Left ventricle myocardium inferior (tissue), 1 donor: Measurements from ENCODE around the gene CAB39L. TPM values are rescaled to one million over a fixed set of nuclear protein-coding genes. Genes with fewer than 3 reads are reported as not detected.

Source experiments
- DNase-seq: peaks from one replicate; pipeline ENCODE4 v3.0.0-alpha.2; 2020
- H3K27ac ChIP-seq: fragments of 200-600 bp; replicated peaks from 2 replicates; pipeline ENCODE4 v1.8.0; 2021
- H3K27me3 ChIP-seq: fragments of 200-600 bp; 2 replicates; pipeline ENCODE4 v1.8.0; 2021; ENCODE audit warnings: low read depth
- H3K36me3 ChIP-seq: fragments of 200-600 bp; 2 replicates; pipeline ENCODE4 v1.8.0; 2021
- H3K4me1 ChIP-seq: fragments of 200-600 bp; 2 replicates; pipeline ENCODE4 v1.8.0; 2021
- H3K4me3 ChIP-seq: fragments of 200-600 bp; 2 replicates; pipeline ENCODE4 v1.8.0; 2021; ENCODE audit warnings: mild to moderate bottlenecking, moderate library complexity
- H3K9me3 ChIP-seq: fragments of 200-600 bp; replicated peaks from 2 replicates; pipeline ENCODE4 v1.8.0; 2021
- intact Hi-C: fragments of 100-400 bp; cut with micrococcal nuclease; formaldehyde crosslinking; loops from one replicate; pipeline ENCODE4 v1.11.0; 2022
- total RNA-seq: library from RNA; stranded (reverse); fragmentation: NEBNext Ultra II Directional; extraction: Animal tissue kit (Norgen Biotek cat#: 25700); gene quantifications from one replicate; pipeline ENCODE4 v1.2.1, GENCODE V29; 2021
- TF ChIP-seq, protein P1 (sequence below): fragments of 200-600 bp; IDR thresholded peaks from 2 replicates; pipeline ENCODE4 v1.8.0; 2021; ENCODE audit warnings: antibody characterized with exemption, mild to moderate bottlenecking, borderline replicate concordance
- donor health status: DM: no; HTN: yes; CAD: no; lungs with severe emphysema.

Gene CAB39L
- total RNA-seq, 1 donor from 2014 or later = 23.4 TPM

DNA sequence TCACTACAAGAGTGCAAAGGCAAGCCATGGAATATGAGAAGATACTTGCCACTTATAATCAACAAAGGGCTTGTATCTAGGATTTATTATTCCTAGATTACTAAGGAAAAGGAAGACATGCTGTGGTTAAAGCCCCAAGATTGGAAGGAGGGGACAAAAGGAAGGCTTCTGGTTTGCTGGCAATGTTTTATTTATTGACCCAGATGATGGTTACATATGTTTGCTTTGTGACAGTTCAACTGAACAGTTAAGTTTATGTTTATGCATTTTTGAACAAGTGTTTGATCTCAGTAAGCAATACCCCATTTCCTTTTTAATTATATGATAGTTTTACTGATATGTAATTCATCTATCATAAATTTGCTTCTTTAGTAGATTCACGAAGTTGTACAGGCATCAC, 155.9 kb downstream of the CAB39L start:
- H3K9me3 ChIP-seq = no peaks in the 10 kb centered on the region
- H3K27ac ChIP-seq = no peak overlapping the region
- peaks cover 16% of the 10 kb centered on the region for H3K4me1 ChIP-seq
- H3K27me3 ChIP-seq = no peaks in the 10 kb centered on the region
- peaks cover 23% of the 10 kb centered on the region for H3K36me3 ChIP-seq
- TF ChIP-seq, protein P1, sequence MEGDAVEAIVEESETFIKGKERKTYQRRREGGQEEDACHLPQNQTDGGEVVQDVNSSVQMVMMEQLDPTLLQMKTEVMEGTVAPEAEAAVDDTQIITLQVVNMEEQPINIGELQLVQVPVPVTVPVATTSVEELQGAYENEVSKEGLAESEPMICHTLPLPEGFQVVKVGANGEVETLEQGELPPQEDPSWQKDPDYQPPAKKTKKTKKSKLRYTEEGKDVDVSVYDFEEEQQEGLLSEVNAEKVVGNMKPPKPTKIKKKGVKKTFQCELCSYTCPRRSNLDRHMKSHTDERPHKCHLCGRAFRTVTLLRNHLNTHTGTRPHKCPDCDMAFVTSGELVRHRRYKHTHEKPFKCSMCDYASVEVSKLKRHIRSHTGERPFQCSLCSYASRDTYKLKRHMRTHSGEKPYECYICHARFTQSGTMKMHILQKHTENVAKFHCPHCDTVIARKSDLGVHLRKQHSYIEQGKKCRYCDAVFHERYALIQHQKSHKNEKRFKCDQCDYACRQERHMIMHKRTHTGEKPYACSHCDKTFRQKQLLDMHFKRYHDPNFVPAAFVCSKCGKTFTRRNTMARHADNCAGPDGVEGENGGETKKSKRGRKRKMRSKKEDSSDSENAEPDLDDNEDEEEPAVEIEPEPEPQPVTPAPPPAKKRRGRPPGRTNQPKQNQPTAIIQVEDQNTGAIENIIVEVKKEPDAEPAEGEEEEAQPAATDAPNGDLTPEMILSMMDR = no peak
- intact Hi-C loops = no loop called here
- DNase-seq = no peak
- no peak overlapping the region for H3K4me3 ChIP-seq

DNA sequence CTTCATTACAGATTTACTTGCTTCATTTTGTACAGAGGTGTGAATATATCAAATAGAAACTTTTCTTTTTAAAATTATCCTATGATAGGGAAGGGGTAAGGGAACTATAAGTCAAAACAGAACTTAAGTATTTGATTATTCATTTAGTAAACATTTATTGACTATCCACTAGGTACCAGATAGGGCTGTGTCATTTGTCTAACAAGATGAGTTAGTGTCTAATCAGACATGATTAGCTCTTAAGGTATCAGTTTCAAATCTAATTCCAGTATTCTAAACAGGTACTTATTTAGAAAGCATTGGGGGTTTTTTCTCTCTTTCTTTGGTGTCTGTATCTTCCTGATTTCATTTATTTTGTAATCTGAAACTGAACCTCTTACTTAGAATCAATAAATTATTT, 164.0 kb downstream of the CAB39L start:
- no peaks in the 10 kb centered on the region for H3K27me3 ChIP-seq
- intact Hi-C loops = no loop called here
- TF ChIP-seq, protein P1 = no peak
- H3K27ac ChIP-seq = no peak overlapping the region
- no peak overlapping the region for H3K4me3 ChIP-seq
- DNase-seq = no peak
- peaks cover 16% of the 10 kb centered on the region for H3K36me3 ChIP-seq
- H3K4me1 ChIP-seq = peaks cover 9% of the 10 kb centered on the region
- no peaks in the 10 kb centered on the region for H3K9me3 ChIP-seq

DNA sequence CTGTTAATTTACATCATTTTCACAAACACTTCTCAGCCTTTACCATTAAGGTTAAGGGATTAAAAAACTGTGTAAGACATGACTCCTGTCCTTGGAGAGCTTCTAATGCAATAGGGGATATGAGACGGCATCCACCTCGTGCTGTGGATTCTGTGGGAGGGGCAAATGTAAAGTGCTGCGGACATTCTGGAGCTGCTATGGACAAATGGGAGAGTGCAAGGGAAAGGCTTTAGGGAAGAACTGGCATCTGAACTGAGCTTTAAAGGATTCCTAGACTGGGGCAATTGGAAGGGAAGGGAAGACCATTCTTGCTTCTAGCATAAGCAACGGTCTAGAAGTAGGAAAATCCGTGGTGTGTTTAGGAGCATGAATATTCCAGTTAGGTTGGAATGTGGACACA, 164.8 kb downstream of the CAB39L start:
- Histone ChIP-seq H3K27me3 (no peaks in the 10 kb centered on the region), H3K4me1 (peaks cover 9% of the 10 kb centered on the region), H3K9me3 (no peaks in the 10 kb centered on the region), H3K4me3 (no peak overlapping the region), H3K36me3 (peaks cover 16% of the 10 kb centered on the region), H3K27ac (no peak overlapping the region)
- TF ChIP-seq, protein P1 = no peak
- DNase-seq = no peak
- intact Hi-C loops = no loop called here

DNA sequence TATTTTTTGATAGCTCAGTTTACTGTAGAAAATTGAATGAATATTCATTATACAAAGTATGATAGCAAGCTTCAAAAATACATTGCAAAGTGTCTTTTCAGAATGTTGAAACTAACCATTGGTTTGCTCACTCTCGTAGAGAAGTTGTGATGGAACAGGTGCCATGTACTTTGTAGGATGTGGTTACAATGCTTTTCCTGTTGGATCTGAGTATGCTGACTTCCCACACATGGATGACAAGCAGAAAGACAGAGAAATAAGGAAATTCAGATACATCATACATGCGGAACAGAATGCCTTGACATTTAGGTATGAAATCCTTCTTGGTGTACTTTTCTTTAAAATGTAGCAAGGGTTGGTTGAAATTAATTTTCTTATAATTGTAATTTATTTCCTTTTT, 165.7 kb downstream of the CAB39L start:
- TF ChIP-seq, protein P1 = no peak
- intact Hi-C loops = no loop called here
- Histone ChIP-seq H3K4me3 (no peak overlapping the region), H3K9me3 (no peaks in the 10 kb centered on the region), H3K4me1 (no peaks in the 10 kb centered on the region), H3K27ac (no peak overlapping the region), H3K36me3 (peaks cover 16% of the 10 kb centered on the region), H3K27me3 (no peaks in the 10 kb centered on the region)
- no peak for DNase-seq

DNA sequence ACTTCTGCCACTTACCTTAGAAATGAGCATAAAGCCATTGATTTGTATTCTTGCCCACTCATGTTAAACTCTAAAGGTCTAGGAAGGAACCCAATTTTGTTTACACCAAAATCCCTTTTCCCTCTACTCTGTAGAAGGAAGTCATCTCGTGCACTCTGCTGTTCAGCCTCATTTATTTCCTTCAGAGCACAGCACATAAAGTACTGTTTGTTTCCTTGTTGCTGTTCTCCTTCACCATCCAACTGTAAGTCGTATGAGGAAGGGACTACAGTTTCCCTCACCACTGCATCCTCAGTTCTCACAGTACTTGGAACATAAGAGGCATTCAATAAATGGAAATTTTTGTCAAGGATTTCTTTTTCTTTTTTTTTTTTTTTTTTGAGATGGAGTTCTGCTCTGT, 171.6 kb downstream of the CAB39L start:
- no peak overlapping the region for H3K4me3 ChIP-seq
- no peaks in the 10 kb centered on the region for H3K9me3 ChIP-seq
- intact Hi-C loops = no loop called here
- no peaks in the 10 kb centered on the region for H3K4me1 ChIP-seq
- H3K36me3 ChIP-seq = peaks cover 13% of the 10 kb centered on the region
- DNase-seq = no peak
- H3K27ac ChIP-seq = no peak overlapping the region
- H3K27me3 ChIP-seq = no peaks in the 10 kb centered on the region
- TF ChIP-seq, protein P1 = no peak

DNA sequence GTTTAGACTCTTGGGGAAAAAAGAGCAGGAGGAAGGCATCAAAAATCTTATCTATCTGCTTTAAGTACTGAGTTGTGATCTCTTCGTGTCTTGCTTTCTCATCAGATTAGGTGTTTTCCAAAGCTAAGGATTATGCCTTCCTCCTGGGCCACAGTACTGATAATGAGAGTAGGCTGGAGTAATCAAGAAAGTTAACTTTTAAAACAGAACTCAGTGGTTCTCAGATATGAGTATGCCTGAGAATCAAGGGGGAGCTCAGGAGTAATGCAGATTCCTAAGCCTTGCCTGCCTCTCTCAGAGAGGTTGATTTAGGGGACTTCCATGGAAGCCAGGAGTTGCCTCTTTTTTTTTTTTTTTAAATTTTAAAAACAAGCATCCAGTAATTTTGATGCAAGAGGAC, 172.6 kb downstream of the CAB39L start:
- TF ChIP-seq, protein P1 = no peak
- no peak overlapping the region for H3K4me3 ChIP-seq
- H3K36me3 ChIP-seq = peaks cover 15% of the 10 kb centered on the region
- H3K4me1 ChIP-seq = no peaks in the 10 kb centered on the region
- H3K27ac ChIP-seq = no peak overlapping the region
- DNase-seq = no peak
- no peaks in the 10 kb centered on the region for H3K27me3 ChIP-seq
- intact Hi-C loops = no loop called here
- no peaks in the 10 kb centered on the region for H3K9me3 ChIP-seq
